Stimulated activated CD8-positive, alpha-beta memory T cell treated with anti-CD3 and anti-CD28 coated beads, Interleukin-15, amount 100 ng/mL, for 24 hours (primary cell): ENCODE data around the gene MEI1.

Experiments used
- DNase-seq: peaks from one replicate; pipeline ENCODE4 v3.0.0-alpha.2; 2020; ENCODE audit warnings: low read depth

Gene MEI1

GRCh38 chr22:41842996-41843970, 144.0 kb downstream of the MEI1 start:
- DNase-seq: no peak

- DNase-seq: no peak
Observed at GRCh38 chr22:41844036-41844435, 144.7 kb downstream of the MEI1 start.

DNA sequence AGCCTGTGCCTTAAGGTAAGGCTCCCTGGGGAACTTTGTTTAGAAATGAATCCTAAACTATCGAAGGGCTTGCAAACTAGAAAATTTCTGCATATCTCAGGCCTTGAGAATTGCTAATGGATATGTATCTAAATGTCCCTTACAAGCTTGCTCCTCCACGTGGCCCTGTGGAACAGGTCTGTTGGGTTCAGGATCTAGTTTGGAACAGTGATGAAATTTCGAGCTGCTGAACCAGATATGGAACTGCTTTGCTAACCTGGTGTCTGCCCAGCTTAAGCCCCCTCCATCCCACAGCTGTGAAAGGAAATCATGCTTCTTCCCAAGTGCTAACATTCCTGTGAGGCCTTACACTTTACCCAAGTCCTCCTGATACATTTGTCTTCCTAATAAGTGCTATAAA, 145.2 kb downstream of the MEI1 start:
- no peak for DNase-seq

GRCh38 chr22:41845380-41846267, 146.3 kb downstream of the MEI1 start:
- no peak for DNase-seq

- no peak for DNase-seq
Observed at GRCh38 chr22:41846268-41846987, 147.1 kb downstream of the MEI1 start.

GRCh38 chr22:41847300-41847699, 148.0 kb downstream of the MEI1 start:
- DNase-seq: no peak

DNA sequence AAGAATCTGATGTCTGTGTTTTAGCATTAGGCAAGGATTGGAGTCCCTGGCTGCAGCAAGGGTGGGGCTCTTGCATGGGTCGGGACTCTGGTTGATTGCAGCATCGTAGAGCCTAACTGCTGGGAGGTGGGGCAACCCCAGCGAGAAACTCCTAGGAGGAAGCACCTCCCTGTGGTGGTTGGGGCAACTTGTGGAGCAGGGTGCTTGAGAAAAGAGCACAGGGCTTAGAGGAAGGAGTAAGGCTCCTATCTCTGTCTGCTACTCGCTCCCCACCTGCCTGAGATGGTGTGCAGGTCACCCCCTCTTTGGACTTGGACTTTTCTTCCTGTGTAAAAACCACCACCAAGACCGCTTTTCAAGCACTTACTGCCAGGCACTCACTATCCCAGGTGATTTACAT, 149.2 kb downstream of the MEI1 start:
- DNase-seq: no peak
